ENCODE results near the gene HEY2.

GRCh38 chr6:125802943-125803377 lies 53.5 kb downstream of the HEY2 start:
- TF ChIP-seq REST (IDR thresholded peaks at IDR 0.05; ENCODE audit: insufficient read depth in 1 of 2, low read depth in 2 of 2, low read length in 1 of 2) = no peak
- TF ChIP-seq CTCF (IDR thresholded peaks at IDR 0.05) = no peak
- TF ChIP-seq POLR2AphosphoS5 (IDR thresholded peaks at IDR 0.05; ENCODE audit: low read depth, low read length) = no peak
- TF ChIP-seq TCF7L2 (IDR thresholded peaks at IDR 0.05; ENCODE audit: low read depth, low read length) = no peak
- TF ChIP-seq SIN3A (IDR thresholded peaks at IDR 0.05; ENCODE audit: borderline replicate concordance, insufficient read depth, low read depth, low read length) = no peak
